GM12878 (cell line): ENCODE data around the gene TMEM151A.

ENCODE experiments used
- CTCF ChIP-seq, 3 experiments: IDR thresholded peaks in 2 of 3; conservative IDR thresholded peaks in 1 of 3; 2 replicates each; pipeline ENCODE4 v1.5.1; 2011; ENCODE audit warnings: low read depth in 3 of 3, low read length in 3 of 3, mild to moderate bottlenecking in 3 of 3, control low read depth in 2 of 3, moderate library complexity in 2 of 3, inconsistent platforms in 1 of 3, mixed read lengths in 1 of 3; ENCODE audit not compliant: control insufficient read depth in 2 of 3, insufficient read depth in 1 of 3; ENCODE audit errors: extremely low read depth in 1 of 3
- EGR1 ChIP-seq, 2 experiments: IDR thresholded peaks; 1 replicate in 1 of 2; 2 replicates in 1 of 2; pipeline ENCODE4 v1.6.1; 2011 to 2012; ENCODE audit warnings: low read depth in 2 of 2, low read length in 2 of 2, borderline replicate concordance in 1 of 2, mild to moderate bottlenecking in 1 of 2, moderate library complexity in 1 of 2
- NFIC ChIP-seq: IDR thresholded peaks from 2 replicates; pipeline ENCODE4 v1.6.1; 2012; ENCODE audit warnings: low read depth, mild to moderate bottlenecking, inconsistent platforms, low read length, moderate library complexity
- NFYB ChIP-seq: IDR thresholded peaks from 2 replicates; pipeline ENCODE4 v1.6.1; 2011; ENCODE audit warnings: low read depth, mild to moderate bottlenecking, low read length, improper control_type of control experiment, moderate library complexity; ENCODE audit not compliant: insufficient read depth
- NKRF ChIP-seq: fragments of 450-650 bp; conservative IDR thresholded peaks from 2 replicates; pipeline ENCODE4 v1.6.1; 2017; ENCODE audit warnings: mild to moderate bottlenecking, moderate library complexity
- PBX3 ChIP-seq: IDR thresholded peaks from 2 replicates; pipeline ENCODE4 v1.6.1; 2011; ENCODE audit warnings: mild to moderate bottlenecking, low read depth, low read length, moderate library complexity; ENCODE audit not compliant: insufficient replicate concordance
- STAT1 ChIP-seq: fragments of 450-650 bp; conservative IDR thresholded peaks from 2 replicates; pipeline ENCODE4 v1.6.1; 2014; ENCODE audit warnings: antibody characterized with exemption, mild to moderate bottlenecking
- ZNF592 ChIP-seq: fragments of 450-650 bp; IDR thresholded peaks from 2 replicates; pipeline ENCODE4 v1.6.1; 2017; ENCODE audit warnings: mild to moderate bottlenecking, moderate library complexity

GRCh38 chr11:66314186-66314501 lies 22.4 kb downstream of the TMEM151A start:
- no peak for TF ChIP-seq ZNF592
- TF ChIP-seq PBX3, result no peak
- TF ChIP-seq NKRF, result no peak
- TF ChIP-seq EGR1 (IDR thresholded peaks at IDR 0.05; ENCODE audit: borderline replicate concordance in 1 of 2, low read depth in 2 of 2, low read length in 2 of 2), result no peak
- no peak for TF ChIP-seq NFYB
- no peak for TF ChIP-seq STAT1
- no peak for TF ChIP-seq NFIC
- TF ChIP-seq CTCF (IDR thresholded peaks at IDR 0.05 in 2 of 3, conservative IDR thresholded peaks at IDR 0.05 in 1 of 3; ENCODE audit: control insufficient read depth in 2 of 3, extremely low read depth in 1 of 3, insufficient read depth in 1 of 3, low read depth in 3 of 3, low read length in 3 of 3), result no peak
